GM10847 (cell line): ENCODE measurements around the gene NOC3L.

Experiments
- POLR2A ChIP-seq: IDR thresholded peaks from 2 replicates; pipeline ENCODE4 v1.6.1; 2011; ENCODE audit not compliant: insufficient read length; ENCODE audit errors: extremely low read depth

NOC3L gene

DNA sequence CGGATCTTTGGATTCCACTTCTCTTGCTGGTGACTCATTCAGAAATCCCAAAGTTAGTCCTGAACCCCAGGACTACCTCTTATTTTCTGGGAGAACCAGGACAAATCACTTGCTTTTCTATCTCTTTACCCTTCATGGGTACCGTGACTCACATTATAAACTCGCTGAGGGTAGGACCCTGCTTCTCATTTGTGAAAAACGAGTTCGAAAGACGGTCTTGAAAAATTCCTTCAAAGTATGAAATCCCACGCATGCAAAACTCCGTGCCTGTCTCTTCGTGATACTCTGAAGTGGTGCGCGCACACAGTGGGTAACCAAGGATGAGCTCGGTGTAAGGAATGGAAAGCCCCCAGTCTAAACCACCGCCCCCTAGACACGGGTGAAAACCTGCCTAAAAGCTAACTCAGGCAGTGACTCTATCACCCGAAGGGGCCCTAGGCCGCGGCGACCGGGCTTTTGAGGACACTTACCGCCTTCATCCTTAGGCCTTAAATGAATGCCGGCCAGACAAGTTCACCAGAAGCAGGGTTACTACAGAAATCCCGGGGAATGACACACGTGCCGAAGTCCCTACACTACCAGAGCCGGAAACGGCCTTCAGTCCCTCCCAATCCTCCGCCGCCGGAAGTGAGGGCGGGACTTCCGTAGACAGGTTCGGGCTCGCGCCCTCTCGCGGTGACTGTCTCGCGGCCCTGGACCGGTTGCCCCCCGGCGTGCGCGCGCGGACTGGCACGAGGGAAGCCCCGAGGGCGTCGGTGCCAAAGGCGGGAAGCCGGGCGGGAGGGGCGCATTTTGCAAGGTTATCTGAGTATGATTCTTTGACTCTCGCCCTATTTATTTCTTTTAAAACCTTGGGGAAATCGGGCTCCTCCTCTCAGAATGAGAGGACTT is at the start of gene NOC3L:
Gene NOC3L, minus strand, starts transcription at position 580 of the 891 bp plus-strand sequence. Its CDS starts 101 bp downstream, at position 479.
- peak; percentile 71 for TF ChIP-seq POLR2A

- no peak for TF ChIP-seq POLR2A
Measured at GRCh38 chr10:94412449-94412848, 49.7 kb upstream of the NOC3L start.

DNA sequence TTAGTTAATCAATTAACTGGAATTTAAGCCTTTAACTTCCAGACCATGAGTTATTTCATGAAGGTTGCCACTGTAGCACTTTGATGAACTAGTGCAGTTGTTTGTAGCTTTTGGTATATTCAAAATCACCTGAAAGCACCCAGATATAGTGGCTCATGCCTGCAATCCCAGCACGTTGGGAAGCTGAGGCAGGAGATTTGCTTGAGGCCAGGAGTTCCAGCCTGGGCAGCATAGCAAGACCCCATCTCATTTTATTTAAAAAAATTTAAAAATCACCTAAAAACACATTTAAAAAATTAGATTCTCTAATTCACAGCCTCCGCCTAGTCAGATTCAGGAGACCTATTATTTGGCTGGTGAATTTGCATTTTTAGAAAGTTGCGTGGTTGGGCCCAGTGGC is 48.6 kb upstream of the NOC3L start:
- TF ChIP-seq POLR2A = no peak

DNA sequence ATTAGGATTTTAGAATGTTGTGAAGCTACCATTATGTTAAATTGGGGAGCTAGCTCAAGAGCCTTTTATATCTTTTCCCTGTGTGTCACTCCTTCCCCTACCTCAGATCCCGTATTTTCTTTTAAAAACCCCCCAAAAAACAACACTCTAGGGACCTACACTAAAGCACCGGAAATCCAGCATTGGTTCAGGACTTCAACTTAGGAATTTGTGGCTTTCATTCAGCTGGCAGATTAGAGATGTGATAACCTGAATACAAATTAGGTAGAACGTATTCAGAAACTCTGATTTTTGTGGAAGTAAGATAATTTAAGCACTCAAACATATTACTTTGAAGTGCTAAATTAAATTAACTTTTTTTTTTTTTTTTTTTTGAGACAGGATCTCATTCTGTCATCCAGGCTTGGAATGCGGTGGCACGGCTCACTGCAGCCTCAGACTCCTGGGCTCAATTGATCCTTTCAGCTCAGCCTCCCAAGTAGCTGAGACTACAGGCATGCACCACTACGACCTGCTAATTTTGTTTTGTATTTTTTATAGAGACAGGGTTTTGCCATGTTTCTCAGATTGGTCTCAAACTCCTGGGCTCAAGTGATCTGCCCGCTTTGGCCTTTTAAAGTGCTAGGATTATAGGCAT is 46.4 kb upstream of the NOC3L start:
- no peak for TF ChIP-seq POLR2A

GRCh38 chr10:94407668-94408067 is 44.9 kb upstream of the NOC3L start:
- no peak for TF ChIP-seq POLR2A

GRCh38 chr10:94405406-94405805 is 42.7 kb upstream of the NOC3L start:
- no peak for TF ChIP-seq POLR2A

DNA sequence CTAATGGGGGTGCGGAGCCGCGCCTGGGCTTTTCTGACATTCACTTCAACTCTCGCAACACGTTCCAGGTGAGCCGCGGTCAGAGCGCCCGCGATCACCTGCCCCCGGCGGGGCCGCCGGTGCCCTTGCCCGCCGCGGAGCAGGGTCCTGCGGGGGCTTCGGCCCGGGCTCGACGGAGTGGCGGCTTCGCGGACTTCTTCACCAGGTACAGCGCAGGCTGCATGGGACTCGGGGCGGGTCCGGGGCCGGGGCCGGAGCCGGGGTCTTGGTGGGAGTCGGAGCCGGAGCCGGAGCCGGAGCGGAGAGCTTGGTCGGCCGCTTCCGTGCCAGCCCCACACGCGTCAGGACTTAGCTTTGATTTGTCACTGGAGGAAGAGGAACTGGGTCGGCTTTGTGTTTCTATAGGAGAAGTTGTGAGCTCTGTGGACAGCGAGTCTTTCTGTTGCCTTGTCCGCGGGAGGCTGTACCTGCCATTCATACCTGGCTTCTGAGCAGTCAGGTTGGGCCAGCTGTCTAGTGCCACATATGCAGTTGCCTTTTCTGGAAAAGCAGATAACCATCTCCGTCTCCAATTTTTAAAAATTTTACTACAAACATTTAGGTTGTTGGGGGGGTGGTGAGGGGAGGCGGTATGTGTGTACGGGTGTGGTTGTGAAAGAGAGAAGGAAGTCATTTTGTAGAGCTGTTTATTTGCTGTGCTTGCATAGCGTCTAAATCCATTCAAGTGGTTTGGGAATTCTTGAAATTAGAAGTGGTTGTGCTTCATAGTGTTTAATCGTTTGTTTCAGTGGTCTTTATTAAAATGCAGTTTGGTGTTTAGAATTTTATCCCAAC is 40.9 kb upstream of the NOC3L start:
- peak; percentile 20 for TF ChIP-seq POLR2A

- TF ChIP-seq POLR2A = no peak
Measured at GRCh38 chr10:94402843-94403379, 40.2 kb upstream of the NOC3L start.

DNA sequence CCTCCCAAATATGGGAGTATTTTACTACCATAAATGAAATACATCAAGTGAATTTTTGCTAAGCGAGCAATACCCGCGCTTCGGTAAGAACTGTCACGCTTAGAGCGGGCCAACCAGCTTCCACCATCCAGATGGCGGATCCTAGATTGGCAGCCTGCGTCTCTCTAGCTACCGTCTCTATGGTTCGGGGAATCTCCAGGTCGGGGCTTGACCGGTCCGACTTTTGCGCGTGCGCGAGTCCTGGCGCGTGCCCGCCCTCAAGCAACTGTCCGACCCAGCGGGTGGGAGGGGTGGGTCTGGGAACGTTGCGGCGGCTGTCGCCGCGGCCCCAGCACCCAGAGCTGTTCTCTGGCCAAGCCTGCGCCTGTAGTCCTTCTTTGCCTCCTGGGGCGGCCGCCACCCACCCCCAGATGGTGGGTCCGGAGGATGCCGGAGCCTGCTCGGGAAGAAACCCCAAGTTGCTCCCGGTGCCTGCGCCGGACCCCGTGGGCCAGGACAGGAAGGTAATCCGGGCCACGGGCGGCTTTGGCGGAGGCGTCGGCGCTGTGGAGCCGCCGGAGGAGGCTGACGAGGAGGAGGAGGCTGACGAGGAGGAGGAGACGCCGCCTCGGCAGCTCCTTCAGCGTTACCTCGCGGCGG is 39.6 kb upstream of the NOC3L start, which contains the start of gene TBC1D12:
Gene TBC1D12, plus strand, starts transcription at position 338 of the 639 bp plus-strand sequence. Its CDS starts 73 bp downstream, at position 411.
- TF ChIP-seq POLR2A = no peak

- no peak for TF ChIP-seq POLR2A
Measured at GRCh38 chr10:94398762-94399161, 36.0 kb upstream of the NOC3L start.

GRCh38 chr10:94397549-94398370 is 35.0 kb upstream of the NOC3L start:
- no peak for TF ChIP-seq POLR2A

DNA sequence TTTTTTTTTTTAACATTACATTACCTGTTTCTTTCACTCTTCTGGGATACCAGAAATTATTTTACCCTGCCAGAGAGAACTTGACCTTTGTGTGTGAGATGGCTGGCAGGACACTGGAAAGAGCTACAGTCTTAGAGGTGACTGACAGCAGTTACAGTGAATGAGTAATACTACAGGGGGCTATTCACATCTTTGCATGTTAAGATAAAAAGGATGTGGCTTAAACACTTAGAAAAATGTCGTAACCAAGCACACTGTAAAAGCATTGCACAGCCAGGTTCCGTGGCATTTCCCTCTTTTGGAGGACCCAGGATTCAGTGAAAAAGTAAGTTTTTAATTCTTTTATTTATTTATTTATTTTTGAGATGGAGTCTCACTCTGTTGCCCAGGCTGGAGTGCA is 20.8 kb upstream of the NOC3L start:
- no peak for TF ChIP-seq POLR2A

- no peak for TF ChIP-seq POLR2A
Measured at GRCh38 chr10:94376865-94377264, 14.1 kb upstream of the NOC3L start.

DNA sequence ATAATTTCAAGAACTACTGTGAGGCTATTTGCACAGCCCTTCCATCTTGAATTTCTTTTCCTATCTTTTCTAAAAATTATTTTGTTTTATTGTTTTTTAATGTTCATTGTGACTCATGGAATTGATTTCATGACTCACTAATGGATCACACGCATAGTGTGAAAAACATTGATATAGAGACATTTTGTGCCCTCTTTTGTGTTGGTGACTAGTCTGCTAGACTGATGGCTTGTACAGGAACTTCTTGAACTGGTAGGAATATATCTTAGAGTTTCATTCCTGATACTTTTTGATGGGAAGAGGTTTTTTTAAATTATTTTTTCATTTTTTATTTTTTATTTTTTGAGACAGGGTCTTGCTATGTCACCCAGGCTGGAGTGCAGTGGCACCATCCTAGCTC is 12.6 kb upstream of the NOC3L start:
- TF ChIP-seq POLR2A = no peak
